Measurements from ENCODE around the gene SRSF1.

- no peak for TF ChIP-seq EZH2 (optimal IDR thresholded peaks at IDR 0.05; ENCODE audit: low read depth, low read length)
- TF ChIP-seq CTCF (IDR thresholded peaks at IDR 0.05; ENCODE audit: low read length): no peak
- TF ChIP-seq EZH2phosphoT487 (IDR thresholded peaks at IDR 0.05; ENCODE audit: low read length): no peak
Measured at GRCh38 chr17:58010067-58010799, 3.2 kb upstream of the SRSF1 start.

Data from MM.1S (cell line).